GM21528 (cell line): ENCODE results near the gene FANCB.

Experiments
- ATAC-seq: cut with Tn5 transposase; IDR thresholded peaks from one replicate; pipeline ENCODE4 v1.9.1; 2021; ENCODE audit warnings: mild to moderate bottlenecking, moderate library complexity; ENCODE audit not compliant: unreplicated experiment, low FRiP score

FANCB gene

DNA sequence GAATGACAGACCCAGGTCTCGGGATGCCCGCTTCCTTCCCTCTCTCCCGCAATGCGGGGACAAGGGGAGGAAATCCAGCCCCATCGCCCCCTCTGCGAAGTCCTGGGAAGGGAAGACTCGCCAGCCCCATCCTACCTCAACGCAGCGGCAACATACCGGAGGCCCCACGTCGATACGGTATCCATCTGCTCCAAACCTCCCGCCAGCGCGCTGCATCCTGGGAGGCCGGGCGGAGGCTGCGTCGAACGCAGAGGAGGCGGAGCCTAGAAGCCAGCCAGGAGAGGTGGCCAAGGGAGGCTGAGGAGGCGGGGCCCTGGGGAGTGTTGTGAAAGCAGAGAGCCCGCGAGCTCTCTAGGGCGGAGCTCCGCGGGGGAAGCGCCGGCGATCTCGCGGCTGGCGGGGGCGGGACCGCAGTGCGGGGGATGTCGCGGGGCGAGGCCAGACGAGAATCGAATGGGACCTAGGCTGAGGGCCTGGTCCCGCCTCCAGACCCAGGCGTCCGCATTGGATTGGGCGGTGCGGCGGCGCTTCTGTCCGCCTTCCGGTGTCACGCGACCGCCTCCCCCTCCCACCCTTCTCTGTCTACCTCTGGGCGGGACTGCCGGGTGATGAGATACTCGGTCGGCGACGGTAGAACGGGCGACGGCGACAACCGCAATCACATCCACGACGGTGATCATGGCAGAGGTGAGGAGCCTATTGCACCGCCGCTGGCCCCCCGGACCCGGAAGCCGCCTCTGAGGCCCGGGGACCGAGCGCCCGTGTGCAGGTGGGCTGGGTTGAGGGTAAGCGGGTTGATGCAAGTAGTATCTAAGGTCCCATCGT, at the start of gene FANCB, which contains the start of gene MOSPD2:
Gene FANCB (minus strand): TSS at position 219 of the 825 bp plus-strand sequence. CDS start 7,559 bp downstream, outside the sequence.
Gene MOSPD2 (plus strand): TSS at position 571 of the 825 bp plus-strand sequence. CDS start 108 bp downstream, at position 679.
- peak; percentile 98 for ATAC-seq

DNA sequence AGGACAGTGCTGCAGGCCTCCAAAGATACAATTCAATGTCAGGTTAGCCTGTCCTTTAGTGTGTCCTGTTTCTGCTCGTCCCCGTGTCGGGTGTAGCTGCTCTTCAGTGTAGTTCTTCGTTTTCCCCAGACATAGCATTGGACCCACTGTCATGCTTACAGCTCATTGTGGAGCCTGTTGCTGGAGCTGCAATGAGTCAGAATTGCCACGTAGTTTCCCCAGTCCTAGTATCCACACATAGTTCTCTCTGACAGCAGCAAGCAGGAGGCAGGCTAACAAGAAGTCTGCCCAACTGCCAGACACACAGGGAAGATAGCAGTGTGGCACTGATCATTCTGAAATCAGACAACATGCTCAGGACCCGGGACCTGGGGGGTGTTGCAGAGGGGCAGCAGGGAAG, 49.6 kb upstream of the FANCB start:
- ATAC-seq: no peak

GRCh38 chrX:14920196-14920595, 47.3 kb upstream of the FANCB start:
- no peak for ATAC-seq

GRCh38 chrX:14919407-14919806, 46.5 kb upstream of the FANCB start:
- no peak for ATAC-seq

DNA sequence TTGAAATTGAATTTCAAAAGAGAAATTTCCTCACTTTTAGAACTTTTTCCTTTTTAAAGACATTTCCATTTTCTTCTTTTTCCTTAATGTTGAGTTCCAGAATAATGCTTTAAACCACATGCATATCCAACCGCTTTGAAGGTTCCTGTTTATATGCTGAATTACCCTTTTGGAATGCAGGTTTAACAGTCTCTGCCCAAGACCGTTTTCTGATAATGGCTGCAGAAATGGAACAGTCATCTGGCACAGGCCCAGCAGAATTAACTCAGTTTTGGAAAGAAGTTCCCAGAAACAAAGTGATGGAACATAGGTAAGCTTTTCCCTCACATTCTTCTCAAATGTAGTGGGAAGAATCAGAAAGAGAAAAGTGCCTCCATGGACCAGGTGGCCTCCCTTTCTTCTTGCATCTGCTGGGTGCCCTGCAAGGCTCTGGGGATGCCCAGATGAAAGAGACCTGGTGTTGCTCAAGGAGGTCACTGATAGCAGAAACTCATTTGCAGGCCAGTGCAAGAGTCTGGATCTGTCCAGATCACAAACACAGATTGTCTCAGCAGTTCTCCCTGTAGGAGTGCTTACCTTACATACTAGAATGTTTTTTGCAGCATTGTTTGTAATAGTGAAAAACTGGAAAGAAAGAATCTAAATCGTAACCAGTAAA, 43.3 kb upstream of the FANCB start:
- ATAC-seq: no peak

GRCh38 chrX:14915596-14915995, 42.7 kb upstream of the FANCB start:
- ATAC-seq: no peak

- ATAC-seq: no peak
Measured at GRCh38 chrX:14913241-14913640, 40.4 kb upstream of the FANCB start.

- ATAC-seq: no peak
Measured at GRCh38 chrX:14903891-14904290, 31.0 kb upstream of the FANCB start.

DNA sequence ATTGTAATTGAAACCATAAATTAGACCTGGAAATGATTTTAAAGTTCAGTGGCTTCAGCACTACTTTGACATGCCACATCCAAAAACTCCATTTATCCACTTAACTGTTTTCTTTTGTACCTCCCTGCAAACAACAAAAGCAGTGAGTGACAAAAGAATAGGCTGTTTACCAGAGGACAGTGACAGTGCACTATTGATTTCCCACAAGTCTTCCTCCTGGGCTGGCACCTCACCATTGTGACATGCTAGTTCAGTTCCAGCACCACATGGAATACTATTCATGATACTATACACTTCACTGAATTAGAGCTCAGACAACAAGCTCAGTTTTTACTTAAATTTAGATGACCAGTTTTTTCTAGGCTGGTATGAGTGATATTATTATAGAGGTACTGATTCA, 29.7 kb upstream of the FANCB start:
- no peak for ATAC-seq

- ATAC-seq: no peak
Measured at GRCh38 chrX:14899607-14900006, 26.7 kb upstream of the FANCB start.

DNA sequence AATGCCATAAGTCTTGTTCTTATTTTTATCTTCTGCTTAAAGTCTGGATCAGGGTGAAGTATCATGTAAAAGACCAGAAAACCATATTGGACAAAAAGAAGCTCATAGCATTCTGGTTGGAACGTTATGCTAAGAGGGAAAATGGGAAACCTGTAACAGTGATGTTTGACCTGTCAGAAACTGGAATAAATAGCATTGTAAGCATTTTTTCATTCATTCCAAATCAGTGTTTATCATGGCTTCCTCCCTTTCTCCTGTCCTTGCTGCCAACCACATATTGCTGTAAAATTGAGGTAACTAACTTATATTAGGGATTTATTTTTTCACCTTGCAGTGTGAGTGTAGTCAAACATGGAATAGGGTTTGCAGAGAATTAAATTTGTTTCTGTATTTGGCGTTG, 24.2 kb upstream of the FANCB start:
- ATAC-seq: no peak

- no peak for ATAC-seq
Measured at GRCh38 chrX:14896273-14896672, 23.4 kb upstream of the FANCB start.

DNA sequence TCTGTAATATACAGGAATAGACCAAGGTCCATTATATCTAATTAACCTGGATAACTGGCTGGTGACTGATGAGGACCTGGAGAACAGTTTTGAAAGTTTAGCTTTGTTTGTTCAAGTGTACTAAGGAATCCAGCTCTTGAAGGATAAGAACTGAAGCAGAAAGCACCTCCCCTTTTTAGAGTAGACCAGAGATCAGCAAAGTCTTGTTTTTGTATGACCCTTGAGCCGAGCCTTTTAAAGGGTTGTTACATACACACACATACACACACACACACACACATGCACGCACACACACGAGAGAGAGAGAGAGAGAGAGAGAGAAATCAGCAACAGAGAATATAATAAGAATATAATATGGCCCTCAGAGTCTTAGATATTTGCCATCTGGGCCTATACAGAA, 13.4 kb upstream of the FANCB start:
- no peak for ATAC-seq

DNA sequence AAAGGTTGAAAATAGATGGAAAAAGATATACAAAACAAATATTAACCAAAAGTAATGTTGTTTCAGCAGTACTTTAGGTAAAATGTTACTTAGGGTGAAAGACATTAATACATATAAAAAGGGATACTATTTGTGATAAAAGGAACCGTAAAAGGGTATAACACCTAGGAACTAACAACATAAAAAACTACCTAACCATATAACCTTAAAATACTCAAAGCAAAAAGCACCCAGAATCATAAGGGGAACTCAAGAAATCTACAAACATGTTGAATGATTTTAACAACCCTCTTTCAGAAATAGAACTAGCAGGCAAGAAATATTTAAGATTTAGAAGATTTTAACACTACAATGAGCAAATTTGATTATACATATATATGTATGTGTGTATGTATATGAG, 11.8 kb upstream of the FANCB start:
- no peak for ATAC-seq

GRCh38 chrX:14883826-14884225, 11.0 kb upstream of the FANCB start:
- no peak for ATAC-seq

- no peak for ATAC-seq
Measured at GRCh38 chrX:14875624-14876023, 2.8 kb upstream of the FANCB start.

- ATAC-seq: no peak
Measured at GRCh38 chrX:14873676-14874049, 794 bp upstream of the FANCB start.

DNA sequence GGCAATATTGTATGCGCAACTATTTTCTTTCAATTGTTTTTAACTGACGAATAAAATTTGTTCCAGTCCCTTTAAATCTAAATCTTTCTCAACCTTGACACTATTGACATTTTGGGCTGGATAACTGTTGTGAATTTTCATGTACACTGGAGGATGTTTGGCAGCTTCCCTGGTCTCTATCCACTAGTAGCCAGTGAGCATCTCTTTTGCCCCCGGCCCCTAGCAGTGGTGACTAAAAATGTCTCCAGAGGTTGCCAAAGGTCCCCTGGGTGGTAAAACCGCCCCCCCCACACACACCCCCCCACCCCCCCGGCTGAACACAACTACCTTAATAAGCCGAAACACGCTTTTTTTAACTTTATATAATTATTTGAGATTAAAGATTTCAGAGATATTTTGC, 514 bp downstream of the FANCB start:
- ATAC-seq: no peak

DNA sequence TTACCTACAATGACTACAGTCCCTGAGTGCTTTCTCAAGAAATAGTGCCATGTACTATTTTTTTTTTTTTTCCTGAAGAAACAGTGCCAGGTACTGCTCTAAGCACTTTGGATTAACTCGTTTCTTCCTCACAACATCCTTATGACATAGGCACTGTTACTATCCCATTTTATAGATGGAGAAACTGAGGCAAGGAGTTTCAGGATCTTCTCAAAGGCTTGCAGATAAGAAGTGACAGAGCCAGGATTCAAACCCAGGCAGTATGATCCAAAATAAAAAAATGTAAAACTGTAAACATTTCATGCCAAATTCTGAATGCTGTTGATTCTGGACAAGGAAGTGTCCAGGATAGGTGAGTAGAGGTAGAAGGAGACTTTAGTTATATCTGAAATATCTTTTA, 1.1 kb downstream of the FANCB start:
- no peak for ATAC-seq

DNA sequence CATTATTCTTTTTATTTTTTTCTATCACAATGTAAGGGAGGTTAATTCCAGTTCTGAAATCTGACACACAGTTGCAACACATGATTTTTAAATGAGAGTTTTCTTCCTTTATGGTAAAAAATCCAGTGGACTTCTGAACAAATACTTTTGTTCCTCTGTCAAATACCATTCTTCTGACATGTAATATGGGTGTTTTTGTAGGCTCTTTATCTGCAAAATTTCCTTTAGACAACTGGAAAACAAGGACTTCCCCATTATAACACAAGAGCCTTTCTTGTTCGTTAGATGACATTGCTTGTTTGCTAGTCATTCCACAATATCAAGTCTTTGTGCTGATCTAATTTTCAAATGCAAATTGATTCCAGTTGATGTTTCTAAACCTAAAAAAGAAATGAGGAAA, 7.7 kb downstream of the FANCB start:
- no peak for ATAC-seq

DNA sequence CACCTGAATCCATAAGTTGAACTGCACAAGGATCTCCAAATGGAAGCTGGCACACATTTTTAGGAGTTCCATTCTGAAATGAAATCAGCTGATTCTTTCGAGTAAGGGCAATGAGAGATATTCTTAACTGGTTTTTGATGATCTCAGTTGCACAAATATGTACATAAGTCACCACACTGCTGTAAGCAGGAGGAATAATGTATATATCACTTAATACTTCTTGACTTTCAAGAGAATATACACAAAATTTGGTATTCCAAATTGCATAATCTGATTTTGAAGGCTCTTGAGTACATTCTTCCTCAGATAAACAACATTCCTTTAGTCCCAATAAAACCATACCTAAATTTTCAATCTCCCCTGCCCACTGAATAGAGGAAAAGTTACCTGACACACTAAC, 8.2 kb downstream of the FANCB start:
- ATAC-seq: no peak

- no peak for ATAC-seq
Measured at GRCh38 chrX:14851526-14851925, 21.3 kb downstream of the FANCB start.
